SU-DHL-6 (cell line): ENCODE measurements around the gene MBD3L2B.

ENCODE experiments used
- H2AFZ ChIP-seq: fragments of 200-600 bp; sonication (generic); 2 replicates; pipeline ENCODE4 v1.6.1; 2014; ENCODE audit warnings: low read depth, mild to moderate bottlenecking, moderate library complexity, mixed read lengths, antibody characterized with exemption, low read length; ENCODE audit not compliant: severe bottlenecking
- H3F3A ChIP-seq: fragments of 200-600 bp; shearing (Covaris generic); 2 replicates; pipeline ENCODE4 v1.6.0; 2016; ENCODE audit warnings: antibody characterized with exemption, mild to moderate bottlenecking; ENCODE audit not compliant: insufficient read depth
- H3K27ac ChIP-seq: fragments of 200-600 bp; sonication (generic); 2 replicates; pipeline ENCODE4 v1.5.1; 2016; ENCODE audit warnings: low read depth, mild to moderate bottlenecking, low read length, moderate library complexity, mixed read lengths
- H3K27me3 ChIP-seq: fragments of 200-600 bp; sonication (generic), shearing (Covaris generic); 2 replicates; pipeline ENCODE4 v1.6.0; 2014; ENCODE audit warnings: mild to moderate bottlenecking, low read length
- H3K36me3 ChIP-seq: fragments of 200-600 bp; sonication (generic); 2 replicates; pipeline ENCODE4 v1.6.1; 2014; ENCODE audit warnings: mild to moderate bottlenecking, low read length, mixed read lengths
- H3K4me2 ChIP-seq: fragments of 300-600, 200-600 bp; shearing (Covaris generic), sonication (generic); 2 replicates; pipeline ENCODE4 v1.6.0; 2014; ENCODE audit warnings: low read length, low read depth, mild to moderate bottlenecking; ENCODE audit not compliant: poor library complexity, severe bottlenecking
- H3K4me3 ChIP-seq: fragments of 200-600 bp; sonication (generic); 2 replicates; pipeline ENCODE4 v1.5.1; 2014; ENCODE audit warnings: antibody characterized with exemption, low read length, mild to moderate bottlenecking, mixed read lengths; ENCODE audit not compliant: insufficient read depth, poor library complexity, severe bottlenecking
- H3K79me2 ChIP-seq: fragments of 200-600 bp; sonication (generic); 2 replicates; pipeline ENCODE4 v1.6.1; 2014; ENCODE audit warnings: mild to moderate bottlenecking, low read length, moderate library complexity; ENCODE audit not compliant: insufficient read depth
- H3K9ac ChIP-seq: fragments of 200-600 bp; sonication (generic); 2 replicates; pipeline ENCODE4 v1.7.0; 2014; ENCODE audit warnings: mild to moderate bottlenecking, low read length
- H3K9me2 ChIP-seq: fragments of 200-600 bp; sonication (generic); replicated peaks from 2 replicates; pipeline ENCODE4 v1.6.1; 2014; ENCODE audit warnings: low read length; ENCODE audit not compliant: insufficient read depth
- H3K9me3 ChIP-seq: fragments of 200-600 bp; sonication (generic); 2 replicates; pipeline ENCODE4 v1.6.1; 2014; ENCODE audit warnings: low read length, mixed read lengths; ENCODE audit not compliant: insufficient read depth
- H4K20me1 ChIP-seq: fragments of 200-600 bp; sonication (generic); 2 replicates; pipeline ENCODE4 v1.6.1; 2014; ENCODE audit warnings: low read depth, mild to moderate bottlenecking, antibody characterized with exemption, low read length, moderate library complexity, mixed read lengths
- CTCF ChIP-seq: fragments of 200-600 bp; sonication (generic); IDR thresholded peaks from one replicate; pipeline ENCODE4 v1.5.1; 2017; ENCODE audit warnings: antibody characterized with exemption, mild to moderate bottlenecking, low read length, moderate library complexity; ENCODE audit not compliant: insufficient read depth, poor library complexity, severe bottlenecking
- EZH2phosphoT487 ChIP-seq: fragments of 200-600 bp; sonication (generic), shearing (Covaris generic); conservative IDR thresholded peaks from 2 replicates; pipeline ENCODE4 v1.6.1; 2018; ENCODE audit warnings: mild to moderate bottlenecking, antibody characterized with exemption, low read length, moderate library complexity, mixed read lengths

The MBD3L2B gene

DNA sequence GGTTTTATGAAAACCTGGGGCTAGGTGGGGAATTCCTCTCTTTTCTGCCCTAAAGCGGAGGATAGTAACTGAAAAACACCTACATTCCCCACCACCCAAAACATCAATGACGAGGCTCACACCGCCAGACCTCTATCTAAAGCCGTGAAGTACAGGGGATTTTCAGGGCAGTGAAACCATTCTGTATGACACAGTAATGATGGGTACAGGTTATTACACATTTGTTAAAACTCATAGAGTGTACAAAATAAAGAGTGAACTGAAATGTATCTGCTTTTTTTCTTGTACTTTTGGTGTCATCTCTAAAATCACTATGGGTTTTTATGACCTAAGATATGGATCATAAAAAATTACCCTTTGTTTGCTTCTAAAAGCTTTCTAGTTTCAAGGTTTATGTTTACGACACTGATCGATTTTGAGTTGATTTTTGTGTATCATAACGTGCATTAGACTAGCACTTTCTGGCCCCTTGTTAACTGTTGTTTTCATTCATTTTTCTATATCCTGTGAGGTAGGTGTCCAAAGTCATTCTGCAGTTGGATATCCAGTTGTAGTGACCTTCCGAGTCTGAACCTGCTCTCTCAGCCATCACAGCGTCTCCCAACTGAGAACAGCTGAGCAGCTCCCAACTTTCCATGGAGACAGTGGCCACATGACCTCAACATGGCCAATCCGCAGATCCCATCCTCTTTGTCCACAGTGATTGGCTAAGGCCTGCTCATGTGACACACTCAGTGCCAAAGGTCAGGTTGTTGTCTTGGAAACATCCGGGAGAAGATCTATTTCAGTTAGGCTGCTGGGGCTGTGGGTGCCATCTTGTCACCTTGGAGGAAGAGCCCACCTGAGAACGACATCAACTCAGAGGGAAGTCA, 10.3 kb downstream of the MBD3L2B start:
- Histone ChIP-seq H4K20me1 (no peaks in the 10 kb centered on the region), H3K4me3 (no peak overlapping the region), H3K9me2 (no peaks in the 10 kb centered on the region), H2AFZ (no peak overlapping the region), H3K4me2 (no peak overlapping the region), H3K79me2 (no peaks in the 10 kb centered on the region), H3K9ac (no peak overlapping the region), H3K9me3 (no peaks in the 10 kb centered on the region), H3K36me3 (no peaks in the 10 kb centered on the region), H3K27ac (no peak overlapping the region), H3K27me3 (no peaks in the 10 kb centered on the region), H3F3A (no peaks in the 10 kb centered on the region)
- TF ChIP-seq CTCF (no peak), EZH2phosphoT487 (no peak)

GRCh38 chr19:7007859-7008258, 13.4 kb downstream of the MBD3L2B start:
- Histone ChIP-seq H3K9me2 (no peaks in the 10 kb centered on the region), H2AFZ (no peak overlapping the region), H3K79me2 (no peaks in the 10 kb centered on the region), H4K20me1 (no peaks in the 10 kb centered on the region), H3K4me3 (no peak overlapping the region), H3K9me3 (no peaks in the 10 kb centered on the region), H3K27ac (no peak overlapping the region), H3K27me3 (no peaks in the 10 kb centered on the region), H3K9ac (no peak overlapping the region), H3K36me3 (no peaks in the 10 kb centered on the region), H3K4me2 (no peak overlapping the region), H3F3A (no peaks in the 10 kb centered on the region)
- TF ChIP-seq CTCF (no peak), EZH2phosphoT487 (no peak)

GRCh38 chr19:7006135-7006704, 15.0 kb downstream of the MBD3L2B start:
- H3K4me2 ChIP-seq, result no peak overlapping the region
- TF ChIP-seq EZH2phosphoT487 (no peak), CTCF (no peak)
- H4K20me1 ChIP-seq, result no peaks in the 10 kb centered on the region
- H3K36me3 ChIP-seq, result no peaks in the 10 kb centered on the region
- no peaks in the 10 kb centered on the region for H3K79me2 ChIP-seq
- H3F3A ChIP-seq, result no peaks in the 10 kb centered on the region
- no peak overlapping the region for H3K4me3 ChIP-seq
- H3K9ac ChIP-seq, result no peak overlapping the region
- no peaks in the 10 kb centered on the region for H3K9me2 ChIP-seq
- H3K27me3 ChIP-seq, result no peaks in the 10 kb centered on the region
- H2AFZ ChIP-seq, result no peak overlapping the region
- H3K9me3 ChIP-seq, result no peaks in the 10 kb centered on the region
- H3K27ac ChIP-seq, result no peak overlapping the region
